Measurements from ENCODE around the gene PTGDS.

The PTGDS gene

DNA sequence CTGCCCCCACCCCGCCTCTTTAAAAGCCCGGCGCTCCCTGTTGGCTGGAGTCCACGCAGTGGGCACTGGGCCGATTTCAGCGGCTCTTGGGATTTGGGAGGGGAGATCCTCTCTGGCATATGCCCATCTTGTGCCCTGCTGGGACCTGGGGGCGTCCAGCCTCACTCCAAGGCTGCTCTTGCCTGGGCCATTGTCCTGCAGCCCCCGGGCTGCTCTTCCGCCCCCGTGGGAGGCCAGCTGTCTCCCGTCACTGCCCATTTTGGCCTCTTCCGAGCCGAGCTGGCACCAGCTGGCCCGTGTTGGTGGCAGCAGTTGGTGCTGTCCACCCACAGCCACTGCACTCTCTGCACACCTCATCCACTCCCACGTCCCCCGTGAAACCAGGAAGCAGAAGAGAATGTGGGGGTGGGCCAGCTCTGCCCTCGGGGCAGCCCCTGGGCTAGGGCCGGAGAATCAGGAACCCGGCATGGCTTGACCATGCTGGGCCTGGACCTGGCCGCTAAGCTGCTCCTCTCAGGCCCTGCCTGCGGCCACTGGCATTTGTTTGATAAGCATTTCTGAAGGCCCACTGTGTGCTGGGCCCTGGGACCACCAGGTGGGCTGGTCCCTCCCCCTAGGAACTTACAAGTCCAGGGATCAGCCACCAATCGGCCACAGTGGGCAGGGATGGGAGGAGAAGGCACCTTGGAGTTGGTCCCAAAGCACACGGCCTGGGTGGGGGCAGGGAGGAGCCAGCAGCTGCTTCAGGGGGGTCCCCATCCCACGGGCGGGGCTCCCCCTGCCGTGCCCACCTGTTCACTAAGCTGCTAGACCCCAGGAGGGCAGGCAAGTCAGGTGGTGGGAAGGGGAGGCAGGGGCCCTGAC lies 30.0 kb upstream of the PTGDS start:
- DNase-seq (ENCODE audit: low read depth) = no peak
- H3K4me3 ChIP-seq (ENCODE audit: low read depth, low read length) = no peak overlapping the region
- TF ChIP-seq, protein P1, sequence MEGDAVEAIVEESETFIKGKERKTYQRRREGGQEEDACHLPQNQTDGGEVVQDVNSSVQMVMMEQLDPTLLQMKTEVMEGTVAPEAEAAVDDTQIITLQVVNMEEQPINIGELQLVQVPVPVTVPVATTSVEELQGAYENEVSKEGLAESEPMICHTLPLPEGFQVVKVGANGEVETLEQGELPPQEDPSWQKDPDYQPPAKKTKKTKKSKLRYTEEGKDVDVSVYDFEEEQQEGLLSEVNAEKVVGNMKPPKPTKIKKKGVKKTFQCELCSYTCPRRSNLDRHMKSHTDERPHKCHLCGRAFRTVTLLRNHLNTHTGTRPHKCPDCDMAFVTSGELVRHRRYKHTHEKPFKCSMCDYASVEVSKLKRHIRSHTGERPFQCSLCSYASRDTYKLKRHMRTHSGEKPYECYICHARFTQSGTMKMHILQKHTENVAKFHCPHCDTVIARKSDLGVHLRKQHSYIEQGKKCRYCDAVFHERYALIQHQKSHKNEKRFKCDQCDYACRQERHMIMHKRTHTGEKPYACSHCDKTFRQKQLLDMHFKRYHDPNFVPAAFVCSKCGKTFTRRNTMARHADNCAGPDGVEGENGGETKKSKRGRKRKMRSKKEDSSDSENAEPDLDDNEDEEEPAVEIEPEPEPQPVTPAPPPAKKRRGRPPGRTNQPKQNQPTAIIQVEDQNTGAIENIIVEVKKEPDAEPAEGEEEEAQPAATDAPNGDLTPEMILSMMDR (IDR thresholded peaks at IDR 0.05; ENCODE audit: low read depth, low read length, missing control alignments) = no peak

DNA sequence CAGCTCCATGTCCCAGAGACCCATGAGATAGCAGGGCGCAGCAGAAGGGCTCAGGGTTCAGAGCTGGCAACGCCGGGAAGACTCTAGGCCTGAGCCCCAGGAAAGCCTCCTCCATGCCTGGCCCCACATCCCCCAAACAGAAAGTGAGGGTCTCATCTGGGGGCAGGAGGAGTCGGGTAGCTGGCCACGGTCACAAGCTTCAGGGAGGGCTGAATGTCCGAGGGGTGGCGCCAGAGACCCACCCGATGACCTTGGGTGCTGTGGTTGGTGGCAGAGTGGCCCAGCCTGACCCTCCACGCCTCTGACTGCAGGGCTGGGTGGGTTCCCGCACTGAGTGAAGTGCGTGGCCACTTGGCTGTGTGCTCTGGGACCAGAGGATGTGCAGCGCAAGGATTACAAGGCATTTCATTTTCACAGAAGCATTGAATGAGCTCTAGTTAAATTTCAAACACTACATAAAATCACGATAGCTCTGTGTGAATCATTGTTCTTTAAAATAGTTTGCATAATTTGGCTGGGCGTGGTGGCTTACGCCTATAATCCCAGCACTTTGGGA lies 29.3 kb upstream of the PTGDS start:
- no peak for DNase-seq (ENCODE audit: low read depth)
- no peak overlapping the region for H3K4me3 ChIP-seq (ENCODE audit: low read depth, low read length)

DNA sequence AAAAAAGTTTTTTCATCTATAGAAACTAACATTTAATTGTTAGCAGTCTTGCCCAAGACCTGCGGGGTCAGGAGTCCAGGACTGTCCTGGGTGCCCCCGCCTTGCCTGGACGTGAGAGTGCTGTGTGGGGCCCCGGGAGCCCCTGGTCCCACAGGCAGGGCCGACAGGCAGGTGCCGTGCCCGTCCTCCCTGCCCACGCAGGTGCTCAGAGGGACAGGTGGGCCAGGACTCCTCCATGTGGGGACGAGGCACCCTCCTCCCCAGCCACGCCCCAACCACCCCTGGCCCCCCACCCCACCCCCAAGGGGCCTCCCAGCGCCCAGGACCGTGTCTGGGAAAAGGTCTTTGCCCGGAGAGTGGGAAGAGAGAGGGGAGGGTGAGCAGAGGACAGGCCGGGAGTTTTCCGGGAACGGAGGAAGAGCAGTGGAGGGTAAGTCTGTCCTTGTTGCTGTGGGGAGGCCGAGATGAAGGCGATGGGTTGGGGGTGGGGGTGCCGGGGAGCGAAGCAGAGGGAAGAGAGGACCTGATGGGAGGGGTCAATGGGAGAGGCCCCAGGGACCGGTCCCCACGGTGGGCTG lies 28.0 kb upstream of the PTGDS start:
- peak overlapping the region; percentile 55 for H3K4me3 ChIP-seq (ENCODE audit: low read depth, low read length)
- DNase-seq (ENCODE audit: low read depth) = no peak
- TF ChIP-seq, protein P1 (IDR thresholded peaks at IDR 0.05; ENCODE audit: low read depth, low read length, missing control alignments) = no peak

More for the DNA sequence above, 29.3 kb upstream of the PTGDS start:
- TF ChIP-seq, protein P1 (IDR thresholded peaks at IDR 0.05; ENCODE audit: low read depth, low read length, missing control alignments) = peak; percentile 56

DNA sequence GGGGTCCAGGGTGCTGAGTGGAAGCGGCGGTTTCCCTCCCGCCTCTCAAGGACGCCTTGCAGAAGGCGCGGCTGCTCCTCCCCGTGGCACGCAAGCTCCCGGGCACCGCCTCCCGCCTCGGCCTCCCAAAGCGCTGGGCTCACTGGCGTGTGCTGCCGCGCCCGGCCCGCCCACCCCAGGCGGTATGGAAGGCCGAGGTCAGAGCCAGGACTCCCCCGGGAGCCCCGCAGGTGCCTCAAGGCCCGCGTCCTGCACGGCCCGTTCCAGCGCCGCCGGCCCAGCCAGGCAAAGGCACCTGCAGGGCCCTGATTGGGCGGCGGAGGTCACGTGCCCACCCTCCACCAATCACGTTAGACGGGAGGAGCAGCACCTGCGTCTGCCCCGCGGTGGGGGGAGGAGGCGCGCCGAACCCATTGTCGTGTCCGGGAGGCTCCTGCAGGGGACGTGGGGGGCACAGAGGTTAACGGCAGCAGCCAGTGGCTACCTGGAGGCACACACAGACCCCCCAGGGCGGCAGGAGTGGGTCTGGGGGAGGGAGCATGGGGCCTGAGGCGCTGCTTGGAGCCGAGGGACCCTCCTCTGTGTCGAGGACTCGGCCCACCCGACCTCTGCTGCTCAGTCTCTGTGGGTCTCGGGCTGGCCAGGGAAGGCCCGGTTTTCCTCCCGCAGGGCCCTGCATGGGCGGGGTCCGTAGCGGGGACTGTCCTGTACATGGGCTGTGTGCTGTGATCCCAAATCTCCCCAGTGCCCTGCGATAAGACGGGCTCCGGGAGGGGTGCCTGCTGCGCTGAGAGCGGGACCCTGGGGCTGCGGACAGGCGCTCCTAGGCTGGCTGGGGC lies 27.3 kb upstream of the PTGDS start:
- TF ChIP-seq, protein P1 (IDR thresholded peaks at IDR 0.05; ENCODE audit: low read depth, low read length, missing control alignments) = peak; percentile 36
- peak overlapping the region; percentile 55 for H3K4me3 ChIP-seq (ENCODE audit: low read depth, low read length)

DNA sequence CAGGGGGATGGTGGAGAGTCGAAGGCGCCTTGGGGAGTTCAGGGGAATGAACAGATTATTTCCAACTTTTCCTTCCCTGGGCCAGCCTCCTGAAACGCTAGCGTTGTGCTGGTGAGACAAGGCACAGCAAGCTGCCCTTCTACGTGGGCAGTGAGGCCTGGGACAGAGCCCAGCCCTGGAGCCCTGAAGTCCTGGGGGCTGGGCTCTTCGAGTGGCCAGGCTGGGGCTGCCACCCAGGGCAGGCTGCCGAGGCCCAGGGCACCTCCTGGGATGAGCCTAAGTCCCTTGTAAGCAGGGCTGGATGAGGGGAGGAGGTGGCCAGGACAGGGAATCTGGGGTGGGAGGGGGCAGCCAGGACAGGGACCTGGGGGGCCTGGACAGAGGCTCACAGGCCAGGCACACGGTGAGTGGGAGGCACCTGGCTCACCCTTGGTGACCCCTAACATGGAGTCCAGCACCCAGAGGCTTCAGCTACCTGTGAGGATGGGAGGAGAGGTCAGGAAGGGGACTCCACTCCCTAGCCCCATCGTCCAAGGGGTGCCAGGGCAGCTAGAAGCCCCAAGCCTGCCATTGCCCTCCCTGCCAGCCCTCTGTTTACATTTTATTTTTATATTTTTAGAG lies 26.5 kb upstream of the PTGDS start:
- no peak for DNase-seq (ENCODE audit: low read depth)
- peak overlapping the region; percentile 55; the same call in 1 of the 2 replicates for H3K4me3 ChIP-seq (ENCODE audit: low read depth, low read length)
- TF ChIP-seq, protein P1 (IDR thresholded peaks at IDR 0.05; ENCODE audit: low read depth, low read length, missing control alignments) = no peak

More for the DNA sequence above, 27.3 kb upstream of the PTGDS start:
- peak; percentile 87 for DNase-seq (ENCODE audit: low read depth)
